Gastroesophageal sphincter (tissue), 3 donors: Measurements from ENCODE around the gene ZNF451.

Experiments used
- EP300 ChIP-seq: sonication (generic); formaldehyde crosslinking; IDR thresholded peaks from one replicate; pipeline ENCODE4 v1.6.1; 2017; ENCODE audit warnings: antibody characterized with exemption, mild to moderate bottlenecking
- POLR2A ChIP-seq, 2 donors: fragments of 450-650 bp; IDR thresholded peaks; one replicate each; pipeline ENCODE4 v1.6.1; 2017; ENCODE audit warnings: antibody characterized with exemption in 2 of 2, mild to moderate bottlenecking in 2 of 2, moderate library complexity in 1 of 2
- POLR2AphosphoS5 ChIP-seq: sonication (generic); formaldehyde crosslinking; IDR thresholded peaks from one replicate; pipeline ENCODE4 v1.6.1; 2017; ENCODE audit warnings: antibody characterized with exemption
- TF ChIP-seq, protein P1 (sequence below), 4 experiments: fragments of 200-600 bp in 2 of 4; fragments of 450-650 bp in 2 of 4; sonication (generic) in 1 of 4; IDR thresholded peaks; one replicate each; pipeline ENCODE4 v1.5.1; 2017 to 2019; ENCODE audit warnings: antibody characterized with exemption in 4 of 4, mild to moderate bottlenecking in 2 of 4, moderate library complexity in 2 of 4

DNA sequence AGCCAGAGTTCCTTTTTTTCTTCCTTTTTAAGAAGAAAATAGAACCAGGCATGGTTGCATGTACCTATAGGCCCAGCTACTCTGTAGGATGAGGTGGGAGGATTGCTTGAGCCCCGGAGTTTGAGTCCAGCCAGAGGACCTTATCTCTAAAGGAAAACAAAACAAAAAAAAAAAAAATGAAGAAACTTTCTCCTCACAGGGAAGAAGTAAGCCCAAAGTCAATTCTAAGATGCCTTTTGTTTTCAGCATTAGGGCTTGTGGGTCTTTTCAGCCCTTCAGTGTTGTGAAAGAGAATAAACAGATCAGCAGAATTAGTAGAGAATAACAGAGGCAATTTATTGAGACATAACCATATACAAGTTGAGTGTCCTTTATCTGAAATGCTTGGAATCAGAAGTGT lies 26.8 kb downstream of the ZNF451 start:
- TF ChIP-seq, protein P1, sequence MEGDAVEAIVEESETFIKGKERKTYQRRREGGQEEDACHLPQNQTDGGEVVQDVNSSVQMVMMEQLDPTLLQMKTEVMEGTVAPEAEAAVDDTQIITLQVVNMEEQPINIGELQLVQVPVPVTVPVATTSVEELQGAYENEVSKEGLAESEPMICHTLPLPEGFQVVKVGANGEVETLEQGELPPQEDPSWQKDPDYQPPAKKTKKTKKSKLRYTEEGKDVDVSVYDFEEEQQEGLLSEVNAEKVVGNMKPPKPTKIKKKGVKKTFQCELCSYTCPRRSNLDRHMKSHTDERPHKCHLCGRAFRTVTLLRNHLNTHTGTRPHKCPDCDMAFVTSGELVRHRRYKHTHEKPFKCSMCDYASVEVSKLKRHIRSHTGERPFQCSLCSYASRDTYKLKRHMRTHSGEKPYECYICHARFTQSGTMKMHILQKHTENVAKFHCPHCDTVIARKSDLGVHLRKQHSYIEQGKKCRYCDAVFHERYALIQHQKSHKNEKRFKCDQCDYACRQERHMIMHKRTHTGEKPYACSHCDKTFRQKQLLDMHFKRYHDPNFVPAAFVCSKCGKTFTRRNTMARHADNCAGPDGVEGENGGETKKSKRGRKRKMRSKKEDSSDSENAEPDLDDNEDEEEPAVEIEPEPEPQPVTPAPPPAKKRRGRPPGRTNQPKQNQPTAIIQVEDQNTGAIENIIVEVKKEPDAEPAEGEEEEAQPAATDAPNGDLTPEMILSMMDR (IDR thresholded peaks at IDR 0.05): no peak
- TF ChIP-seq POLR2AphosphoS5: no peak
- no peak for TF ChIP-seq POLR2A (IDR thresholded peaks at IDR 0.05)
- TF ChIP-seq EP300: no peak
